Activated CD4-positive, alpha-beta T cell treated with anti-CD3 and anti-CD28 coated beads, Interleukin-2, amount 50 U/mL, for 1 hour (primary cell): ENCODE measurements around the gene TMEM41B.
A peak's percentile ranks its signal among the peaks of the same experiment; 100 is the strongest.
"Not testable (repeated sequence)": the region's sequence is repeated elsewhere in the genome, so short reads cannot be mapped to it uniquely, and the experiment has no call there.

Experiments used
- DNase-seq: peaks from one replicate; pipeline ENCODE4 v3.0.0-alpha.2; 2020

The TMEM41B gene

DNA sequence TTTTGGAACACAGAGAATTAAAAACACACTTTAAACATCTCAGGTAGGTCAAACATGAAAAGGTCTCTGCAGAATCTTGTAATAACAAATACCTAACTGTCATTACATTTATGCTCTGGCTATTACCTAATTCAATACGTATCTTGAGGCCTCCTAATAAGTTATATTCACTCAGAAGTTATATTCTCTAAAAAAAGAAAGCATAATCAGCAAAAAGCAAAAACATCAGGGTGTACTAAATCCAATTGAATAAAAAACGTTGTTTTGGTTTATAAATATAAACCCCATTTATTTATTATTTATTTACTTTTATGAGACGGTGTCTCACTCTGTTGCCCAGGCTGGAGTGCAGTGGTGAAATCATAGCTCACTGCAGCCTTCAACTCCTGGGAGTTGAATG is 10.2 kb downstream of the TMEM41B start:
- DNase-seq: no peak

DNA sequence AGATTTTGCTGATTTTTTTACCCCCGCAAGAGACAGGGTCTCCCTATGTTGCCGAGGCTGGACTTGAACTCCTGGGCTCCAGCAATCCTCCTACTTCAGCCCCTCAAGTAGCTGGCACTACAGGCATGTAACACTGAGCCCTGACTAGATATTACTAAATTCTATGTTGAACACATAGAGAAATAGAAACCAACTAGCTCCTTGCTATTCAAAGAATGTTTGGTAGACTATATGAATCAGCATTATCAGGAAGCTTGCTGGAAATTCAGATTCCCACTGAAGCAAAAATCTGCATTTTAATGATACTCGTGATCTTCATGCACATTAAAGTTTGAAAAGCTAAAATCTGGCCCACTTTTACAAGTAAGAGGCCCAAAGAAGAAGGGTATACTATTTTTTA is 11.9 kb downstream of the TMEM41B start:
- DNase-seq: no peak

DNA sequence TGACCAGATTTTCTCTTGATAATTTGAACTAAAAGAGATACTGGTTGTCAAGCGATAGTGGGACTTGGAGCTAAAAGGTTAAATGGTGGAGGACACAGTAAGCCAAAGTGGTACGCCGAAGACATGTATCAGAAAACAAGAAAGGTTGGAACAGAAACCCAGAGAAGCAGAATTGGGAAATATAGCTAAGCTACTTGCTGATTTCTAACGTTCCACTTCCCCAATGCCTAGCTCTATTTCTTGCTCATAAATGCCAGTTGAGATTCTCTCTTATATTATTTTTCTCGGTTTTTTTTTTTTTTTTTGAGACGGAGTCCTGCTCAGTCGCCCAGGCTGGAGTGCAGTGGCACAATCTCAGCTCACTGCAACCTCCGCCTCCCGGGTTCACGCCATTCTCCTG is 12.7 kb downstream of the TMEM41B start:
- no peak for DNase-seq

DNA sequence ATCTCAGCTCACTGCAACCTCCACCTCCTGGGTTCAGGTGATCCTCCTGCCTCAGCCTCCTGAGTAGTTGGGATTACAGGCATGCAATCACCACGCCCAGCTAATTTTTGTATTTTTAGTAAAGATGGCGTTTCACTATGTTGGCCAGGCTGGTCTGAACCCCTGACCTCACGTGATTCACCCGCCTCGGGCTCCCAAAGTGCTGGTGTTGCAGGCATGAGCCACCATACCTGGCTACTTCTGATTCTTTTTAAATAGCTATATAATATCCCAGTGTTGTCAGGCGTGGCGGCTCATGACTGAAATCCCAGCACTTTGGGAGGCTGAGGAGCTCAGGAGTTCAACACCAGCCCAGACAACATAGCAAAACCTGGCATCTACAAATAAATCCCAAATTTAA is 20.7 kb downstream of the TMEM41B start:
- DNase-seq: no peak

DNA sequence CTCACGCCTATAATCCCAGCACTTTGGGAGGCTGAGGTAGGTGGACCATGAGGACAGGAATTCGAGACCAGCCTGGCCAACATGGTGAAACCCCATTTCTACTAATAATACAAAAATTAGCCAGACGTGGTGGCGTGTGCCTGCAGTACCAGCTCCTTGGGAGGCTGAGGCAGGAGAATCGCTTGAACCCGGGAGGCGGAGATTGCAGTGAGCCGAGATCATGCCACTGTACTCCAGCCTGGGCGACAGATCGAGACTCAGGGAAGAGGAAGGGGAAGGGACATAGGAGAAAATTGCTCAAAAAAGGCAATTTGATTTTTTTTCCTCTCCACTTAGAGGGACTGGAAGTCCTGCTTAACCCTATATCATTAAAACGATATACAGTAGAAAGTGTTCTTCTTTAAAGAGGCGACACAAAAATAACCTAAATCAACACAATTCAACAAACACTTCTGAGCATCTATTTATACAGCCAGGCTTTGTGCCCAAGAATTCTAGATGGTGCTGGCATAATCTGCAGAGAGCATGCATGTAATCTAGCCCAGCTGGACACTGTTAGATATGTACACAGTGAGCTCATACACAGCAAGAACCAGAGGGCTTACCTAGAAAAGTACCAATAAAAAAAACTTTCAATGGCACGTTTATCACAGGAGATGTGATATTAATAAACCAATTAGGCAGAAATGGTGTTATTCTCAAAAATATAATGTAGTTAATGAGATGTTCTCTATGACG is 28.4 kb downstream of the TMEM41B start:
- no peak for DNase-seq

DNA sequence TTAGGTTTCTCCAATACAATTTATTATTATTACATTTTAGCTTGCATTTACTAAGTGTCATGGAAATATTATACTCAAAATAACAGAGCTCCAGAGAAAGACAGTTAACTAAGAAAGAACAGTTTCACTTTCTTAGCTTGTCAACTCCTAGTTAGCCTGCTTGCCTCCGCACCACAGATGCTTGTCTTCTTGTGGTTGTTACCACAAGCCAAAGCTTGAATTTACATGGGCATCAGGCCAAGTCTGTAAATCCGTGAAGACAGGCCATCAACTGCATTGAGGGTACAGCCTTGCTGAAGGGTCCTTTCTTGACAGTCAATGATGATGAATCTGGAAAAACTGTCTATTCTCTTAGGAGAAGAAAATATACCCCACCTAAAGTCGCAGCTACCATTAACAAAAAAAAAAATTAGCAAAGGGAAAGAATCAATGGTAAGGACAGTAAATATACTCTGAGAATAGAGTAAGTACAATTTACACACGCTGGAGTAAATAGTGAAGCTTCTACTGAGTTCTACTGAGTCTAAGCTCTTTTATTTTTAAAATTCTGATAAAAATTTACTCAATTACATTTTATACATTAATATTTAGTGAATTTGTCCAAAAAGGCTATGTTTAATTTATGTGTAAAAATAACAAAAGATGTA is 33.6 kb downstream of the TMEM41B start:
- peak; percentile 35 for DNase-seq

DNA sequence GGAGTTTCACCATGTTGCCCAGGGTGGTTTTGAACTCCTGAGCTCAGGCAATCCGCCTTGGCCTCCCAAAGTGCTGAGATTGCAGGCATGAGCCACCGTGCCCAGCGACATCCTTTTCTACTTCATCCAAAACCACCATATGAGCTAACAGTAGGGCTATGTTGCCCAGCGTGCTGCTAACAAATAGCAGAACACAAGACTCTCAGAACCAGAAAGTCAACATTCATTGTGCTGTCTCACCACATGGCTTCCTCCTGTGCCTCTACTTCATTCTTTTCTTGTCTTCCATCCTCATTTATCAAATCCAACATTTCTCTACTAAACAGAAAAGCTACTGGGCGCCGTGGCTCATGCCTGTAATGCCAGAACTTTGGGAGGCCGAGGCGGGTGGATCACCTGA is 37.2 kb downstream of the TMEM41B start:
- DNase-seq: no peak

DNA sequence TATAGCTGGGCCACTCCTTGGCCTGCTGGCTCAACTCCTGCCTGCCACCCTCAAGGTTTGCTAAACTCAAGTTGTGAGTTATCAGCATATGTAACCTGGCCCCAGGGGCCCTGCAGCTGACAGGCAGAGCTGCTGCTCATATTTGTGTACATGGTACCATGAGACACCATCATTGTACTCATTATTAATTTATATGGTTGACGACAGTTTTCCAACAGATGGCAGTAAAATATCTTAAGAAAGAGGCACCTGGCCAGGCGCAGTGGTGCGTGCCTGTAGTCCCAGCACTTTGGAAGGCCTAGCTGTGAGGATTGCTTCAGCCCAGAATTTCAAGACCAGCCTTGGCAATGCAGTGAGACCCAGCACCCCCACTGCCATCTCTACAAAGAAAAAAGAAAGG is 37.8 kb downstream of the TMEM41B start:
- DNase-seq: no peak

DNA sequence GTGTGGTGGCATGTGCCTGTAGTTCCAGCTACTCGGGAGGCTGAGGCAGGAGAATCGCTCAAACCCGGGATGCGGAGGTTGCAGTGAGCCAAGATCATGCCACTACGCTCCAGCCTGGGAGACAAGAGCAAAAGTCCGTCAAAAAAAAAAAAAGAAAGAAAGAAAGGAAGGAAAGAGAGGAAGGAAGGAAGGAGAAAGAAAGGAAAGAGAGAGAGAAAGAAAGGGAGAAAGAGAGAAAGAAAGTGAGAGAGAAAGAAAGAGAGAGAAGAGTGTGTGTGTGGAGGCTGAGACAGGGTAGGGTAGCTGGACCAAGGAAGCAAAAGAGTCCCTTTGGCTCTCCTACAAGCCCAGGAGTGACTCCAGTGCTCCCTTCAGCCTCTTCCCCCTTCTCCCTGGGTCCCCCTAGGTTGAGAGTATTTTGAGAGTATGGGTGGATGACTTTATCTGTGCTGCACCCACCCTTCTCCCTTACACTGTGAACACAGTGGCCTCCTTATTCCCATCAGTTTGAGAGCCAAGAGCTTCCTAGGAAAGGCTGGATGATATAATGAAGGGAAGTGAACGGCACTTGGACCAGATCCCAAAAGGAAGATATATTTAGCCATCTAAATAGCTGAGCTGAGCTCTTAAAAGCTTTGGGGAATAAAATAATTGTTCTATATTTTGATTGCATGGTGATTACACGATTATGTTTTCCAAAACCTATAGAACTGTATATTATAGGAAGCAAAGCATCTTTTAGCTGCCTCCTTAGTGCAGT is 39.7 kb downstream of the TMEM41B start:
- no peak for DNase-seq

DNA sequence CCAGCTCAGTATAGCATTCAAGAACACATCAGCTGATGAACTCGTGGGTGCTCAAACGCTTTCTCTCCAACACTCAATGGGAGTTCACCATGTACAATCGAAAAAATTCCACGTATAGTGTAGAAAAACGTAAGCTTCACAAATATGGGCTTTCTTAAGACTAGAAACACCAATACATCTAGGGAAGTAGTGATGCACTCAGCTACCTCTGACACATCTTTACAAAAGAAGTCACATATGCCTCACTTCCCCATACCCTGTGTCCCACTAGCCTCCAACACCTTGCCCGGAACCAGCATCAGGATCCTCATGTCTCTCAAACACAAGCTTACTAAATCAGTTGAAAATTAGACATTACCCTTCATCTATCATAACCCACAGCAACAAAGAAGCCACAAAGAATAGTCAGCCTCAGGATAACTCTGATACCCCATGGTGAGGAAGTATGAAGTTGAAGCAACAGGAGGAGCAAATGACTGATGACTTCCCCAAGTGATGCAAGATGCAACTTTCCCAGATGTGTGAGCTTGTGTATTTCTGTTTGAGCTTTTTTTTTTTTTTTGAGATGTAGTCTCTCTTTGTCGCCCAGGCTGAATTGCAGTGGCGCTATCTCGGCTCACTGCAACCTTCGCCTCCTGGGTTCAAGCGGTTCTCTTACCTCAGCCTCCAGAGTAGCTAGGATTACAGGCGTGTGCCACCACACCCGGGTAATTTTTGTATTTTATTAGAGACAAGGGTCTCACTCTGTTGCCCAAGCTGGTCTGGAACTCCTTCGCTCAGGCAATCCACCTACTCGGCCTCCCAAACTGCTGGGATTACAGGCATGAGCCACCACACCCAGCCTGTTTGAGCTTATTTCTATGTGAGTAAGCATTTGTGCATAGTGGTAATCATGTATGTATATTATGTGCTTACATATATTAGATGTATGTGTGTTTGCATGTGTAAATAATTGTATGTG is 40.7 kb downstream of the TMEM41B start:
- DNase-seq: no peak

DNA sequence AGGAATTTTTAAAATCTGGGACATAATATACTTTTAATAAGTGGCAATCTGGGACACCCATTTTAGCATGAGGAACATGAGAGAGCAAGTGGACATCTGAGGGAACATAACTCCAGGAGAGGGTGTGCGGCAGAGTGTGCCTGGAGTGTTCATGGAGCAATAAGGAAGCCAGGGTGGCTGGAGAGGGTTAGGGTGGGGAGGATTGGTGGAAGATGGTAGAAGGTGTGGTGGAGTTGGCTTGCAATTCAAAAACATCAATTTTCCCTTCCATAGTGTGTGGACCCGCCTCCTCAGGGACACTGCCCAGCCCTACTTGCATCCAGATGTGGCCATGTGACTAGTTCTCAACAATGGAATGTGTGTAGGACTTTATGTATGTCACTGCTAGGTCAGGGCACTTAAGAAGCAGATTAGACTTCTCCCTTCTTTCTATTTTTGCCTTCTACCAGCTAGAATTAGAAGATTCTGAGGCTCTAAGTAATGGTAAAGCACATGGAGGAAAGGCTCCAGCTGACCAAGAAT is 44.8 kb downstream of the TMEM41B start:
- DNase-seq: no peak

DNA sequence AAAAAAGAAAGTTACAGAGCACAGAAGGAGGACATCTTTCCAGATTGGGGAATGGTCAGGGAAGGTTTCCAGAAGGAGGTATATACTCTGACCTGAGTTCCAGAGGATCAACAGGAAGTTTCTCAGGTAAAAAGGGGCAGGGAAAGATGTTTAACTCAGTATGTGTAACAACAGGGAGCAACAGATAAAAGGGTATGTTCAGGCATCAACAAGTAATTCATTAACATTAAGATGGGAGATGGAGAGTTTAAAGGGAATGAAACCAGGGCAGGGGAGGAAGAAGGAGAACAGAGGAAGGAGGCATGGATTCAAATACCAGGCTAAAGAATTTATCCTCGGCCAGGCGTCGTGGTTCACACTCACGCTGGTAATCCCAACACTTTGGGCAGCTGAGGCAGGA is 46.7 kb downstream of the TMEM41B start:
- no peak for DNase-seq

DNA sequence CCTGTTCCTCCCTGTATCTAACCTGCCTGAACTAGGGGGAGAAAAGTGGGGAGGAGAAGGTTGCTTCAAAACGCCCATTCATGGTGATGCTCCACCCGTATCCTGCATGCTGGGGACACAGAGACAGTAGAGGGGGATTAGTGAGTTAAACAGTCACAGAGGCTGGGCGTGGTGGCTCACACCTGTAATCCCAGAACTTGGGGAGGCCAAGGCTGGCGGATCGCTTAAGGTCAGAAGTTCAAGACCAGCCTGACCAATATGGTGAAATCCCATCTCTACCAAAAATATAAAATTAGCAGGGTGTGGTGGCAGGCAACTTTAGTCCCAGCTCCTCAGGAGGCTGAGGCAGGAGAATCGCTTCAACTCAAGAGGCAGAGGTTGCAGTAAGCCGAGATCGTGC is 47.5 kb downstream of the TMEM41B start:
- DNase-seq: no peak

DNA sequence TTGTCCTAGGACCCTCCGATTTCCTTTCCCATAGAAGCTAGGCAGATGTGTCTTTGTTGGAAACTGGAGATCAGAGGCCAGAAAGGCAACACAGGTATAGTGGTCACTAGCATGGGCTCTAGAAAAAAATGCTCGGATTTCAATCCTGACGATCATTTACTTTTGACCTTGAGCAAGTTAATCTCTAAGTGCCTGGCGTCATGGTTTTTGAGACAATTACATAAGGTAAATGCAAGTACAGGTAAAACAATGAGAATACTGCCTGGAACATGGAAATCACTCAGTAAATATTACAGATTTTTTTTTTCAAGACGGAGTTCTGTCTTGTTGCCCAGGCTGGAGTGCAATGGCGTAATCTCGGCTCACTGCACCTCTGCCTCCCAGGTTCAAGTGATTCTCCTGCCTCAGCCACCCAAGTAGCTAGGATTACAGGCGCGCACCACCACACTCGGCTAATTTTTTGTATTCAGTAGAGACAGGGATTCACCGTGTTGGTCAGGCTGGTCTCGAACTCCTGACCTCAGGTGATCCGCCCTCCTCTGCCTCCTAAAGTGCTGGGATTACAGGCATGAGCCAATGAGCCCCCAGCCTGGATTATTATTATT is 48.2 kb downstream of the TMEM41B start:
- no peak for DNase-seq

DNA sequence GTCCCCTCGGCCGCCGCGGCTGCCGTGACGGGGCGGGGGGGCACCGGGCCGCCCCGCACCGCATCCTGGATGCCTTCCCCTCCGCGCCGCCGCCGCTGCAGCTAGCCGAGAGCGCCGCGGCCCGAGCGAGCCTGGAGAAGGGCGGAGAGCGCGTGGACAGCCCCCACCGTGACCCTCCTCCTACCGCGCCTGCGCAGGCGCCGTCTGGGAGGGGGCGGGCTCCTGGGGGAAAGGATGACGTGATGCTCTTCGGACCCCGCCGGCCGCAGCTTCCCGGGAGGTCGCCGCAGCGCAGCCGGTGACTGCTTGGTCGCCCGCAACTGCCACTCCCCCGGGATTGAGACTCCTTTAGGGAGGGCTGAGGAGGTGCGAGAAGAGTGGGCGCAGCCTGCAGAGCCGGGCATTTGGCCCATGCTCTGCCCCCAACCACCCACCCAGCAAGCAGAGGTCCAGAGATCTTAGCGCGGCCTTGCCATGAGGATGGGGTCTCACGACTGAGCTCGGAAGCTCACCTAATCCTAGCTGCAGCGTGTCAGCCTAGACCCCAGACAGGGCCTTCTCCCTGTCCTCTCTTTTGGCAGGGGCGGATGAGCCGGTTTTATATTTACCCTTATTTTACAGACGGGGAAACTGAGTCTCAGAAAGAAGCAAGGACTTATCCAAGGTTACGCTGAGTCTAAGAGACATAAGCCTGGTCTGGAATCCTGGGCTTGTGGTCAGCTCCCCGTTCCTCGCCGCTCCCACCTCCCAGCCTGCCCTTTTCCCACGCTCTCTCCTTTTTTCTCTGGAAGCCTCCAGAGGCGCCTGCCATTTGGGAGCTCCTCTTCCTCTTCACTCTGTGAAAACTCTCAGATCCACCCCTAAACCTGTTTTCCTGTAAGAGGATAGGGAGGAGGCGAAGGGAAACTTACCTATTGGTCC is 48.9 kb downstream of the TMEM41B start, which contains the start of gene DENND5A:
TSS of gene DENND5A (minus strand) at position 140 of the 921 bp plus-strand sequence. CDS start 281 bp downstream, outside the sequence.
- DNase-seq: peak; percentile 48

DNA sequence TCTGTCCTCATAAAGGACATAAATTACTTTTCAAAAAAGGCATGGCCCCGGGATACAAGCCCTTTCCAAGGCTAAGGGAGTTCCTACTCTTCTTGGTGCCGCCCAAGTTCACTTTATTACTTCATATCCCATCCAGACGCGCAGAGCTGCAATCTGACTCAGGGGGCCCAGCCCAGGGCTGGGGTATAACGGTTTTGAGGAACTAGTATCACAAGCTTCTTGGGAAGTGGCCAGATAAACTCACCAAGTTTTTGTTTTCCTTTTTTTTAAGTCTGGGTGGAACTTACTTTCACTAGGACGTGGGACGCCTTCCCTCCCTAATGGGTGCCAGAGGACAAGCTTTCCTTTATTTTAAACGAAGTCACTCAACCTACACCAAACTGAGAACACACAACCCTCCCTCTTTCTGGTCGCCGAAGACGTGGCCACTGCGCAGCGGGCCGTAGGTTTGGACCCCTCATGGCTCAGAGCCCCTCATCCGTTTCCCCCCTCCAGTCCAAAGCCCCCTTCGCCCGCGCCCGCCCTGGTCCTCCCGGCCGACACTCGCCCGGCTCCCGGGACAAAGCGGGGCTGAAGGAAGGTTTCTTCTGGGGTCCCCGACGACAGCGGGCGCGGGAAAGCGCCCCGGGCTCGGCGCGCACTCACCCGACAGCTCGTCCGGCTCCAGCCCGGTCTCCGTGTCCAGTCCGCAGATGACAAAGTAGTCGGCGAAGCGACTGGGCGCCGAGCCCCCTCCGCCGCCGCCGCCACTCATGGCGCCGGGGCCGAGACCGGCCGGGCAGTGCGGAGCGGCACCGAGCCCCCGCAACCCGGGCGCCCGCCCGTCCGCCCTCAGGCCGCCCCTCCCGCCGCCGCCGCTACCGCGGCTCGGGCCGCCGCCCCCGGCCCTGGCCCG is 49.8 kb downstream of the TMEM41B start:
- DNase-seq: peak; percentile 10

DNA sequence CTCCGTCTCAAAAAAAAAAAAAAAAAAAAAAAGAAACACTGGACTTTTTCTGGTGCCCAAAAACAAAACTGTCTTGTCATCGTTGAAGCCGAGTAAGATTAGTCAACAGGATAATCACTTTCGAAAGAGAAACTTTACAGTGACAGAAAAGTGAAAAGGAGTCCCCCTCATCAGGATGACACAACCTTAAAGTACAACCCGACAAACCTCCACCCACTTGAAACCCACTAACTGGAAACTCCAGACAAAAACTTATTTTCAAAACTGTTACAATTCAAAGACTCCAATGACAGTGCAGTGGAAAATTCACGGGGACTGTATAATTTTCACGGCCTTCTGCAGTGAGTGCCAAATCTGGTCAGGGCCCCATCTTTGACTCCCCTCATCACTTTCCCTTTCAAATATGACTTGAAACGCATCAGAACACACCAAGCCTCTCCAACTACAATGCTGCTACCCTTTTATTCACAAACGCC is 50.5 kb downstream of the TMEM41B start:
- peak; percentile 7 for DNase-seq

DNA sequence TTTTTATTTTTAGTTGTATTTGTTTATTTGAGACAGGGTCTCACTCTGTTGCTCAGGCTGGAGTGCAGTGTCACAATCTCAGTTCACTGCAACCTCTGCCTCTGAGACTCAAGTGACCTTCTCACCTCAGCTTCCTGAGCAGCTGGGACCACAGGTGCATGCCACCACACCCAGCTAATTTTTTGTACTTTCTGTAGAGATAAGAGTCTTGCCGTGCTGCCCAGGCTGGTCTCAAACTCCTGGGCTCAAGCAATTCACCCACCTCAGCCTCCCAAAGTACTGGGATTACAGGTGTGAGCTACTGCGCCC is 53.6 kb downstream of the TMEM41B start:
- not testable (repeated sequence) for DNase-seq

DNA sequence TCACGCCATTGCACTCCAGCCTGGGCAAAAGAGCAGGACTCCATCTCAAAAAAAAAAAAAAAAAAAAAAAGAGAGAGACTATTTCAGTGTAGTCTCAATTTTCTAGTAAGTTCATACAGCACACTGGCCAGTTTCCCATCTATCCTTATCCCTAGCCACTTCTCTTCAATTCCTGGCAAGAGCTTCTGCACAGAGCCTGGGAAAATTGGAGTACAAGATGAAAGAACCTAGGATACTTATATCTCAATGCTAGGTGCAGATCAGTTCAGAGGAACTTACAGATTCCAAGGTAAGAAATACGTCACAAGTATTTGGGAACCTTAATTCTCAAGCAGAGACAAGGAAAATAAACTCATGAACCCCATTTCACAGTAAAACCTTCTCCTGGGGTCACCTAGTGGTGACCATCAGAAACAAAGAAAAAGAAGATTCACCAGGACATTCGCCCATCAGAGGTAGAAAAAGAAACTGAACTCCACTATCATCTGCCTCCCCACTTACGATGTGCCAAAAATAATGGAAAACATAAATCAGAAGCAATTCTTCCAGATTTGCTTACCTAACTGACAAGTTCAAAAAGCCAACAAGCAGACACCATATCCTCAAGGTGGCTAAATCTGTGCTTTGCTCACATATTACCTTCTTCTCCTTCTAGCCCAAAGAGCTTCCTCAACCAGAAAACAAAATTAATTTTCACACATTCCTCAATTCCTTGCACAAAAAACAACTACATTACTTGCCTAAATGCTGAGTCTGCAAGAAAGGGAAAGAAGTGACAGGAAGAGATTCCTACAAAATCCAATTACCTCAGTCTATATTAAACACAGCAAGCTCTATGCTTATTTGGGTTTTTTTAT is 54.2 kb downstream of the TMEM41B start:
- DNase-seq: no peak
